Measurements from ENCODE around the gene GABPB1. TPM values are rescaled to one million over a fixed set of nuclear protein-coding genes. Genes with fewer than 3 reads are reported as not detected.
"Not testable (repeated sequence)": the region's sequence is repeated elsewhere in the genome, so short reads cannot be mapped to it uniquely, and the experiment has no call there.

GABPB1 gene
- total and polyA plus RNA-seq, 7 donors: 5.4 to 17.5 (median 11.4) TPM

GRCh38 chr15:50380089-50380488, 25.1 kb upstream of the GABPB1 start:
- H3K4me3 ChIP-seq: no peak overlapping the region
- H3K4me1 ChIP-seq: no peaks in the 10 kb centered on the region
- H3K36me3 ChIP-seq: no peaks in the 10 kb centered on the region
- whole genome bisulfite sequencing, 2 donors: 45 to 54% methylated on average over 1 of the region's 1 CpG
- TF ChIP-seq POLR2AphosphoS5 (IDR thresholded peaks at IDR 0.05) (no peak), EP300 (IDR thresholded peaks at IDR 0.05) (no peak), CTCF (IDR thresholded peaks at IDR 0.05) (no peak), POLR2A (IDR thresholded peaks at IDR 0.05) (no peak)
- no peaks in the 10 kb centered on the region for H3K27me3 ChIP-seq
- DNase-seq: no peak
- intact Hi-C loops (cut with DNase I): no loop called here
- H3K27ac ChIP-seq: no peak overlapping the region
- no peaks in the 10 kb centered on the region for H3K9me3 ChIP-seq

GRCh38 chr15:50379413-50379812, 24.4 kb upstream of the GABPB1 start:
- H3K36me3 ChIP-seq; DNase-seq; H3K4me3 ChIP-seq; H3K27ac ChIP-seq; H3K9me3 ChIP-seq; H3K4me1 ChIP-seq; intact Hi-C loops (cut with DNase I); H3K27me3 ChIP-seq: not testable (repeated sequence)
- whole genome bisulfite sequencing, 2 donors: 95 to 98% methylated on average over 7 of the region's 7 CpGs

GRCh38 chr15:50378776-50379175, 23.8 kb upstream of the GABPB1 start:
- DNase-seq: no peak

GRCh38 chr15:50377867-50378751, 23.1 kb upstream of the GABPB1 start:
- 62 to 66% methylated on average over 3 of the region's 3 CpGs for WGBS, 2 donors
- Histone ChIP-seq H3K36me3 (no peaks in the 10 kb centered on the region), H3K4me1 (no peaks in the 10 kb centered on the region), H3K27ac (no peak overlapping the region), H3K4me3 (no peak overlapping the region), H3K27me3 (no peaks in the 10 kb centered on the region), H3K9me3 (no peaks in the 10 kb centered on the region)
- no peak for TF ChIP-seq CTCF (IDR thresholded peaks at IDR 0.05)
- TF ChIP-seq EP300 (IDR thresholded peaks at IDR 0.05): no peak
- no peak for TF ChIP-seq POLR2AphosphoS5 (IDR thresholded peaks at IDR 0.05)
- no peak for TF ChIP-seq POLR2A (IDR thresholded peaks at IDR 0.05)
- intact Hi-C loops (cut with DNase I): no loop called here
- DNase-seq: no peak

More at GRCh38 chr15:50378776-50379175, 23.8 kb upstream of the GABPB1 start:
- H3K27me3 ChIP-seq: no peaks in the 10 kb centered on the region
- no peaks in the 10 kb centered on the region for H3K9me3 ChIP-seq
- H3K4me1 ChIP-seq: no peaks in the 10 kb centered on the region
- no peak for TF ChIP-seq POLR2AphosphoS5 (IDR thresholded peaks at IDR 0.05)
- TF ChIP-seq EP300 (IDR thresholded peaks at IDR 0.05): no peak
- TF ChIP-seq POLR2A (IDR thresholded peaks at IDR 0.05): no peak
- no peak for TF ChIP-seq CTCF (IDR thresholded peaks at IDR 0.05)
- intact Hi-C loops (cut with DNase I): no loop called here
- no peak overlapping the region for H3K27ac ChIP-seq
- WGBS, 2 donors: 94 to 98% methylated on average over 1 of the region's 1 CpG
- no peak overlapping the region for H3K4me3 ChIP-seq
- no peaks in the 10 kb centered on the region for H3K36me3 ChIP-seq

GRCh38 chr15:50369564-50369963, 14.6 kb upstream of the GABPB1 start:
- H3K27me3 ChIP-seq; H3K27ac ChIP-seq; H3K36me3 ChIP-seq; intact Hi-C loops (cut with DNase I); DNase-seq; H3K4me1 ChIP-seq; H3K4me3 ChIP-seq; H3K9me3 ChIP-seq: not testable (repeated sequence)
- WGBS, 2 donors: 96 to 98% methylated on average over 8 of the region's 8 CpGs

GRCh38 chr15:50365971-50366370, 11.0 kb upstream of the GABPB1 start:
- H3K9me3 ChIP-seq: no peaks in the 10 kb centered on the region
- TF ChIP-seq EP300 (IDR thresholded peaks at IDR 0.05) (no peak), POLR2AphosphoS5 (IDR thresholded peaks at IDR 0.05) (no peak), POLR2A (IDR thresholded peaks at IDR 0.05) (no peak), CTCF (IDR thresholded peaks at IDR 0.05) (no peak)
- H3K27ac ChIP-seq: no peak overlapping the region
- intact Hi-C loops (cut with DNase I): no loop called here
- peaks cover 0 to 9% (median 0%) of the 10 kb centered on the region in 4 donors for H3K36me3 ChIP-seq
- no peaks in the 10 kb centered on the region for H3K4me1 ChIP-seq
- DNase-seq: no peak
- no peaks in the 10 kb centered on the region for H3K27me3 ChIP-seq
- no peak overlapping the region for H3K4me3 ChIP-seq
